Activated naive CD8-positive, alpha-beta T cell treated with anti-CD3 and anti-CD28 coated beads for 36 hours (primary cell): Measurements from ENCODE around the gene MACO1. TPM values are rescaled to one million over a fixed set of nuclear protein-coding genes. Genes with fewer than 3 reads are reported as not detected.

Experiments used
- DNase-seq: peaks from one replicate; pipeline ENCODE4 v3.0.0; 2021
- H3K27ac Mint-ChIP-seq: one replicate; pipeline ENCODE4 v1.8.0; 2022; ENCODE audit warnings: mild to moderate bottlenecking, moderate library complexity, mixed read lengths
- H3K27me3 Mint-ChIP-seq: one replicate; pipeline ENCODE4 v1.8.0; 2022; ENCODE audit warnings: mild to moderate bottlenecking, mixed read lengths
- H3K36me3 Mint-ChIP-seq: one replicate; pipeline ENCODE4 v1.8.0; 2021; ENCODE audit warnings: mild to moderate bottlenecking, mixed read lengths
- H3K4me1 Mint-ChIP-seq: one replicate; pipeline ENCODE4 v1.8.0; 2021; ENCODE audit warnings: mixed read lengths
- H3K4me3 Mint-ChIP-seq: one replicate; pipeline ENCODE4 v1.8.0; 2022; ENCODE audit warnings: mild to moderate bottlenecking, moderate library complexity, mixed read lengths
- H3K9me3 Mint-ChIP-seq: one replicate; pipeline ENCODE4 v1.8.0; 2022; ENCODE audit warnings: mixed read lengths
- total RNA-seq, 2 experiments: library from RNA; stranded (reverse); gene quantifications; one replicate each; pipeline ENCODE4 v1.2.3, GENCODE V29; 2021

The MACO1 gene
- total RNA-seq, 2 experiments from 2014 or later, result 19.8 to 20.9 TPM

DNA sequence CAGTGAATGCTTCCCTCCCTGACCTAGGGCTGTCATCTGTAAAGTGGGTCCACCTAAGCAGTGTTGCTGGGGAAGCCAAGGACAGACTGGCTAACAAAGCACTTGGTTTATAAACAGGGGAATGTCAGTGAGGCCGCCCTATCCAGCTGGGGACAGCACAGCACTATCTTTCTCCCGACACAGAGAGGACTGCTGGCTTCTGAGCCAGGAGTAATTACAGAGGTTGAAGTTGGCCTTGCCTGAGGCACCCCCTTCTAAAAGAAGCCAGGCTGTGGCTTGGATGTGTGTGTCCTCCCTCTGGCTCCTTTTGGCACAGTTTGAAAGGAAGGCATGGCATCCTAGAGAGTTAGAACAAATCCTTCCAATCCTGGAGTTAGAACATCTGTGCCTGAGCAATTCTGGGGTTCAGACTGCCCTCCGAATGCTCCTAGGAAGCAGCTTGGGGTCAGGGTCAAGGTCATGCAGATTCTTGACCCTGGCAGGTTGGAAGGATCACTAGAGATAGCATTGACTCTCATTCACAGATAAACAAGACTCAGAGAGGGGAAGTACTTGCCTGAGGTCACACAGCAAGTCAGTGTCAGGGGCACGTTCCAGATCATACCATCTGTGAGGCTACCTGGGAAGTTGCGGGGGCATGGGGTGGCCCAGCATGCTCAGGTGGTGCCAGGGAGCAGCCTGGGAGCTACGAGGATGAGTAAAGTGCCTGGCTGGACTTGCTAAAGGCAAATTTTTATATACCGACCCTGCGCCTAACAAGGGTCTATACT, 111.4 kb downstream of the MACO1 start:
- no peak for DNase-seq
- peak overlapping the region; percentile 62 for H3K27ac Mint-ChIP-seq
- no peaks in the 10 kb centered on the region for H3K27me3 Mint-ChIP-seq
- no peak overlapping the region for H3K4me3 Mint-ChIP-seq
- peaks cover 26% of the 10 kb centered on the region for H3K4me1 Mint-ChIP-seq
- H3K36me3 Mint-ChIP-seq, result no peaks in the 10 kb centered on the region
- H3K9me3 Mint-ChIP-seq, result no peaks in the 10 kb centered on the region

DNA sequence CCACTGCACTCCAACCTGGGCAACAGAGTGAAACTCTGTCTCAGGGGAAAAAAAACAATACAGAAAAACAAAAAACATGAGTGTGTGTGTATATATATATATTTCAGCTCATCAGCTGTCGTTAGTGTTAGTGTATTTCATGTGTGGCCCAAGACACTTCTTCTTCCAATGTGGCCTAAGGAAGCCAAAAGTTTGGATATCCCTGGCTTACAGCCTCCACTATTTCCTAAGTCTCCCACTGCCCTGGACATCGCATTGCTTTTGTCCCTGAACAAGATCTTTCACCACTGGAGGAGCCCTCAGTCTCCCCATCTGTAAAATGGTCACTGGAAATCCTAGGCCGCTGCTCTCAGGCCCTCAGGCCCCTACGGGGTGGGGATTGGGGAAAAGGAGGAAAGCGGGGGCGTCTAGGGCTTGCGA, 112.3 kb downstream of the MACO1 start:
- Mint-ChIP-seq H3K4me1 (peaks cover 31% of the 10 kb centered on the region), H3K4me3 (peak overlapping the region; percentile 57), H3K9me3 (no peaks in the 10 kb centered on the region), H3K27ac (peak overlapping the region; percentile 70), H3K27me3 (no peaks in the 10 kb centered on the region), H3K36me3 (no peaks in the 10 kb centered on the region)
- DNase-seq, result no peak

DNA sequence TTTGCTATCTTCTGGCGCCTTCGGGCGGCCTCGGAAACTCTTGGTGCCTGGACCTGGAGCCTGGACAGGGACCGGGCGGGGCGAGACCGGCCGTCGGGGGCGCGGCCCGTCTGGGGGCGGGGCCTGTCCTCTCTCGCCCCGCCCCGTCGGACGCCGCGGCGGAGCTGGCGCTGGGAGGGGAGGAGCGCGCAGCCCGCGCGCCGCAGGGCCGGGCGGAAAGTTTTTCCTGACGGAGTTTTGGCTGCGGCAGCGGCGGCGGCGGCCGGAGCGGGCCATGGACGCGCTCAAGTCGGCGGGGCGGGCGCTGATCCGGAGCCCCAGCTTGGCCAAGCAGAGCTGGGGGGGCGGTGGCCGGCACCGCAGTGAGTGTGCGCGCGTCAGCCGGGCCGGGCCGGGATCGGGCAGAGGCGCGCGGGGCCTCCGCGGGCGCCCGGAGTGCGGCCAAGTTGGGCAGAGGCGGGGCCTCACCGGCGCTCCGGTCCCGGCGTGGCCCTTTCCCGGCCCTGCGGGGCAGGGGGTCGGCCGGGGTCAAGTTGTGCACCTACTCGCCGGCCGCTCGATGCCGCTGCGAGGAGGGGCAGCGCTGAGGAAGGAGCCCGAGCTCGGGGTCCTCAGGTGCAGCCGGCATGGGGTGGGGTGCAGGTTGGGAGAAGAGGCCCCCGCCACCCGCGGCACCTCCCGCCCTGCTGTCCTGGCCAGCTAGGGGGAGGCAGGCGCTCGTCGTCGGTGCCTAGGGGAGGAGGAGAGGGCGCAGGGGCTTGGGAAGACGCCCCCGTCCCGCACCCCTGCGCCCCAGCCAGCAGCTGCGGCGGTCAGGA, 112.9 kb downstream of the MACO1 start, which contains the start of gene LDLRAP1:
Gene LDLRAP1, plus strand, starts transcription at position 182 of the 818 bp plus-strand sequence. Its CDS starts 93 bp downstream, at position 275.
- Mint-ChIP-seq H3K27ac (peak within 1 kb of the TSS; percentile 76), H3K27me3 (no peaks in the 10 kb centered on the region), H3K4me1 (peaks cover 36% of the 10 kb centered on the region), H3K9me3 (no peaks in the 10 kb centered on the region), H3K4me3 (peak within 1 kb of the TSS; percentile 87), H3K36me3 (no peaks in the 10 kb centered on the region)
- peak; percentile 76 for DNase-seq

DNA sequence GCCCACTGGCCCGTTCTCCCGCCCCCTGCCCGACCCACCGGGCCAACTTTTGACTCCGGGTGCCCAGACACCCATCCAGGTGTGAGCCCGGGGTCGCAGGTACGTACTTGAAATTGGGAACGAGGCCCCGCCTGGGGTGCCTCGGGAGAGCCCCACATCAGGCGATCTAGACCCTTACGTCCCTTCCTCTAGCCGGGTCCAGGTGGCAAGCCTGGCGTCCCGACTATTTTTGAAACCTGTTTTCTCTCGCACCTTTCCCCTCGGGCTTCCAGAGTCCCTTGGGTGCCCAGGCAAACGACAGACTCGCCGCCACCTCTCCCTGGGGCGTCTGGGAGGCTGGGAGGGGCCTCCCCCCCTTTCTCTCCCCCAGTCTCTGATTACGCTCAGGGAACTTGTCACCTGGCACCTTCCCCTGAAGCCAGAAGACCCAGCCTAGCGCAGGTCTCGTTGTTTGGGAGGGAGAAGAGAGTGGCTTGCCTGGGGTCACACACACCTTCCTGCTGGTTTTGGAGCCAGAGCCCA, 113.6 kb downstream of the MACO1 start:
- DNase-seq, result peak; percentile 22
- Mint-ChIP-seq H3K9me3 (no peaks in the 10 kb centered on the region), H3K27me3 (no peaks in the 10 kb centered on the region)

DNA sequence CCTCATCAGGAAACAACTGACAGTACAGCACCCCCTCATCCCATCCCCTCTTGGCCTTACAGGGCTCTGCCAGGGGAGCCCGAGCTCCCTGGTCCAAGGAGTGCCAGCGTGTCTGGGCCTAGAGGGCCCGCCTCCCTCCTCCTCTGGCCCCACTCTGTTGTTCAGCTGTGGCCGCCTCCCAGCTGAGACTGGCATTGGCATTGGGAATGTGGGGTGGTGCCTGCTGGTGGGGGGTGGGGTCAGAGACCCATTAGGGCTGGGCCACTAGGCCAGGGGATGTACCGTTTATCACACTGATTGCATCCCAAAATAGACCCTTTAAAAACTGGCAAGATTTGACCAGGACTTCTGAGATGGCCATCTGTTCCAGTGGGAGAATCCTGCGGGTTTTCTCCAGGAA, 114.1 kb downstream of the MACO1 start:
- Mint-ChIP-seq H3K9me3 (no peaks in the 10 kb centered on the region), H3K4me1 (peaks cover 45% of the 10 kb centered on the region), H3K4me3 (peak overlapping the region; percentile 87), H3K36me3 (no peaks in the 10 kb centered on the region), H3K27ac (peak overlapping the region; percentile 76), H3K27me3 (no peaks in the 10 kb centered on the region)
- no peak for DNase-seq

More for the DNA sequence above, 113.6 kb downstream of the MACO1 start:
- peaks cover 42% of the 10 kb centered on the region for H3K4me1 Mint-ChIP-seq
- peak overlapping the region; percentile 87 for H3K4me3 Mint-ChIP-seq
- H3K27ac Mint-ChIP-seq, result peak overlapping the region; percentile 76
- no peaks in the 10 kb centered on the region for H3K36me3 Mint-ChIP-seq

DNA sequence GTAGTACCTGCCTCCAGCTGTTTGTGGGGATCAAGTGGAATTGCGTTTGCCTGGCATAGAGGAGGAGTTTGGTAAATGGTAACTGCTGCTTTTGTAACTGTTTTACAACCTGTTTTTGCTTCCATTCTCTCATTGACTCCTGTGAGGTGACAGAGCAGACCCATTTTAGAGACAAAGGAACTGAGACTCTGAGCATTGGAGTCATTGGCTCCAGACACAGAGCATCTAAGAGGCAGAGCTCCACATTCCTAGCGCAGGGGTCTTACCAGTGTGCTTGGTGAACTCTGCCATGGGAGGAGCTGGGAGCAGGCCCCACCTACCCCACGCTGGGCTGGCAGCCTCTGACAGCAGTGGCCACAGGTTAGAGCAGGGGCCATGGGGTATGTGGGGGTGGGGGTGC, 115.1 kb downstream of the MACO1 start:
- Mint-ChIP-seq H3K9me3 (no peaks in the 10 kb centered on the region), H3K27me3 (no peaks in the 10 kb centered on the region), H3K4me1 (peaks cover 54% of the 10 kb centered on the region), H3K4me3 (peak overlapping the region; percentile 3), H3K36me3 (peaks cover 6% of the 10 kb centered on the region), H3K27ac (peak overlapping the region; percentile 5)
- no peak for DNase-seq

DNA sequence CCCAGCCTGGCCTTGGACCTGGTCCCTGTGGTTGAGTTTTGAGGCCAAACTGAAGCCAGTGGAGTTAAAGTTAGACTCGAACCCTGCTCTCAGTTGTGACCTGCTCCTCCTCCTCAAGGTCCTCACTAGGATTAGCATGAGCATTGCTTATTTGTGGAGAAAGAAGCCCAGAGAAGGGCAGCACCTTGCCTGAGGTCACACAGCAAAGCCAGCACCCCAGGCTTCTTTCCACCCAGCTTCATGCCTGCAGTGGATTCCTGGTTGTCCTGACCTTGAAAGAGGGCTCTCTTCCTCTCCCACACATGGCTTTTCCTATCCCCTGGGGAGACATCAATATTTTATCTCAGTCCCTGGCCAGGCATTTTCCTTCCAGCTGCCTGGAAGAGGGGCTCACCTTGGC, 115.5 kb downstream of the MACO1 start:
- Mint-ChIP-seq H3K4me1 (peaks cover 58% of the 10 kb centered on the region), H3K36me3 (peaks cover 7% of the 10 kb centered on the region), H3K9me3 (no peaks in the 10 kb centered on the region), H3K4me3 (no peak overlapping the region), H3K27me3 (no peaks in the 10 kb centered on the region), H3K27ac (no peak overlapping the region)
- DNase-seq, result no peak

DNA sequence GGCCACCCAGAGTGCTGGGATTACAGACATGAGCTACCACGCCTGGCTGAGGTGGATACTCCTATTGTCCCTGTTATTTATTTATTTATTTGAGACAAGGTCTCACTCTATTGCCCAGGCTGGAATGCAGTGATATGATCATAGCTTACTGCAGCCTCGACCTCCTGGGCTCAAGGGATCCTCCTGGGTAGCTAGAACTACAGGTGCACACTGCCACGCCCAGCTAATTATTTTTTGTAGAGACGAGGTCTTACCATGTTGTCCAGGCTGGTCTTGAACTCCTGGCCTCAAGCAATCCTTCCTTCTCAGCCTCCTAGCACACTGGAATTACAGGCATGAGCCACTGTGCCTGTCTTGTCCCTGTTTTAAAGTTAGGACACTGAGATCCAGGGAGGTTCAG, 117.9 kb downstream of the MACO1 start:
- peaks cover 78% of the 10 kb centered on the region for H3K4me1 Mint-ChIP-seq
- peaks cover 7% of the 10 kb centered on the region for H3K36me3 Mint-ChIP-seq
- no peak overlapping the region for H3K4me3 Mint-ChIP-seq

DNA sequence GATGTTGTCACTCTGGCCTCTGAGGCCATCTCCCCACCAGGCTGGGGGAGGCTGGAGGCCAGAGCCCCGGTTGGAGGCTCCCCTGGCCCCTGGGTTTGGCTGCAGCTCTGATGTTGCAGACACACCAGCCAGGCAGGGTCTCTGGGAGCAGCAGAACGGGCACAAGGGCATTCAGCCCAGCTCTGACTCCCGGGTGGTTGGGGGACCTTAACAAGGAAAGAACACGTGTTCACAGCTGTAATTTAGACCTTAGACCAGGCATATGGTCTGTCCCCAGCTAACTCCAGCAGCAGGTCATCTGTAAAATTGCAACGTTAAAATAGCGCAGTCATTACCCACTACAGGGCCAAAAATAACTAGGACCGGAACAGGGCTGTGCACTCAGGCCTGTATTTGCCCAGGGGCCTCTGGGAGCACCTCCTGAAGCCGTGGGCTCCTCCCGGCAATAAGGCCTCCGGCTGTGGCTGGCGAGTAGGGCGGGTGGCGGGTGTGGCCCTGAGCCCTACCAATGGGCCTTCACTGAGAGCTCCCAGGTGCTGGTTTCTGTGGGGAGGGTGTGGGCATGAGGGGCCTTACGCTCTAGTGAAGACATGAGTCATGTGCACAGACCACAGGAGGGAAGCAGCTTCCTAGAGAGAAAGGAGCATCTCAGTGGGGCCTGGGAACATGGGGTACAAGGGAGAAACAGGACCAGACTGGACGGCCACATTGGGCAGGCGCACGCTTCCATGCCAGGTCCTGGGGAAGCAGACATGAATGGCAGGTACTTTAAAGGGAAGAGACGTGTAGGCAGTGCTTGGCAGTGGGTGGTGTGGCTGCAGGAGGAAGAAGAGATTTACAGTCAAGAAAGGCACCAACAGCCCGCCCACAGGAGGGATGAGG, 118.8 kb downstream of the MACO1 start:
- Mint-ChIP-seq H3K4me3 (peak overlapping the region; percentile 69), H3K27me3 (no peaks in the 10 kb centered on the region), H3K27ac (peak overlapping the region; percentile 95), H3K36me3 (peaks cover 7% of the 10 kb centered on the region), H3K9me3 (no peaks in the 10 kb centered on the region), H3K4me1 (peaks cover 85% of the 10 kb centered on the region)
- DNase-seq, result peak; percentile 92

More for the DNA sequence above, 117.9 kb downstream of the MACO1 start:
- Mint-ChIP-seq H3K9me3 (no peaks in the 10 kb centered on the region), H3K27me3 (no peaks in the 10 kb centered on the region), H3K27ac (peak overlapping the region; percentile 95)
- no peak for DNase-seq

Other genes with a start within 250 kb of the MACO1 start
- gene SYF2, start 198.4 kb upstream of the MACO1 start, total RNA-seq, result 10 to 100 TPM; 34.8 to 36.6 TPM
- gene RSRP1, start 183.4 kb upstream of the MACO1 start, total RNA-seq, result 10 to 100 TPM; 63.1 to 67.6 TPM
- gene RHD, start 158.4 kb upstream of the MACO1 start, total RNA-seq, result not detected
- gene TMEM50A, start 92.6 kb upstream of the MACO1 start, total RNA-seq, result 100 to 1,000 TPM in 1 of 2 experiments, 10 to 100 TPM in 1; 89.9 to 101 TPM
- gene RHCE, start 10.1 kb upstream of the MACO1 start, total RNA-seq, result under 1 TPM; 0.29 to 0.32 TPM
- 10 to 100 TPM; 14.3 to 17.4 TPM for gene LDLRAP1, start 112.7 kb downstream of the MACO1 start, total RNA-seq
- 1 to 10 TPM; 5.1 to 5.3 TPM for gene MAN1C1, start 185.9 kb downstream of the MACO1 start, total RNA-seq